ENCODE measurements around the gene AKAP17A.

AKAP17A gene

DNA sequence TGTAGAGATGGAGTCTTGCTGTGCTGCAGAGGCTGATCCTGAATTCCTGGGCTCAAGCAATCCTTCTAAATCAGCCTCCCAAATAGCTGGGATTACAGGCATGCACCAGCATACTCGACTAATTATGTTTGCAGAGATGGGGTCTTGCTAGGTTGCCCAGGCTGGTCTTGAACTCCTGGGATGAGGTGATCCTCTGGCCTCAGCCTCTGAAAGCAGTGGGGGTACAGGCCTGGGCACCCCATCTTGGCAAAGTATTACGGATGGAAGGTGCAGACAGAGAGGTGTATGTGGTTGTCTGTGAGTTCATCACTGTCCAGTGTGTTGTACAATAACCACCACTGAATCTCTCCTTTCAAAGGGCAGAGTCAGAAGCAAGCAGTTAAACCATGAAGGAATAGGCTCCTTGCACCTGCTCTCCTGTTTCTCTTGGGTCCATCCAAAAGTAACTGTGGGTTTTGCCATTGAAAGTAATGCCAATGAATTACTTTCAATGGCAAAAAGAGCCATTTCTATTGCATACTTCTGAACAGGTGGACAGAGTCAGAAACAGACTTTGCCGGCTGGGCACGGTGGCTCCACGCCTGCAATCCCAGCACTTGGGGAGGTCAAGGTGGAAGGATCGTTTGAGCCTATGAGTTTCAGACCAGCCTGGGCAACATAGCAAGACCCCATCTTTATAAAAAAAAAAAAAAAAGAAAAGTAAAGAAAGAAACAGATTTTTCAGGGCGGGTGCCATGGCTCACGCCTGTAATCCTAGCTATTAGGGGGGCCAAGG, 7.0 kb upstream of the AKAP17A start:
- no peak for DNase-seq

DNA sequence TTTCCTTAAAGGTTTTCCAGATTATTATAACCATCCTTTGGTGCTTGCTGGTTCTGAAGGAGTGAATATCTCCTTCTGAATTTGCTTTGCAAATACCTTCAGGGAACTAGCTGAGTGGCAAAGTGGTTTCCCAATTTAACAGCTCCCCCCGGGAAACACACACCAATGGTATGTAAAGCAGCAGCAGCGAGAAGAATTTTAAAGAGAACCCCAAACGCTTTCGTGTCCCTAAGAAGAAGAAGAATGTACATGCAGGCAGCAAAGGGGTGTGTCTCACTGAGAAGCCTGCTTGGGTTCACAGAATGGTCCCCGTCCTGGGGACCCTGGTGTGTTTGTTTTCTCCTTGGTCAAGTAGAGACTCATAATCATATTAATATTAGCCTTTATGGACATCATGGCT, 4.2 kb upstream of the AKAP17A start:
- no peak for DNase-seq

DNA sequence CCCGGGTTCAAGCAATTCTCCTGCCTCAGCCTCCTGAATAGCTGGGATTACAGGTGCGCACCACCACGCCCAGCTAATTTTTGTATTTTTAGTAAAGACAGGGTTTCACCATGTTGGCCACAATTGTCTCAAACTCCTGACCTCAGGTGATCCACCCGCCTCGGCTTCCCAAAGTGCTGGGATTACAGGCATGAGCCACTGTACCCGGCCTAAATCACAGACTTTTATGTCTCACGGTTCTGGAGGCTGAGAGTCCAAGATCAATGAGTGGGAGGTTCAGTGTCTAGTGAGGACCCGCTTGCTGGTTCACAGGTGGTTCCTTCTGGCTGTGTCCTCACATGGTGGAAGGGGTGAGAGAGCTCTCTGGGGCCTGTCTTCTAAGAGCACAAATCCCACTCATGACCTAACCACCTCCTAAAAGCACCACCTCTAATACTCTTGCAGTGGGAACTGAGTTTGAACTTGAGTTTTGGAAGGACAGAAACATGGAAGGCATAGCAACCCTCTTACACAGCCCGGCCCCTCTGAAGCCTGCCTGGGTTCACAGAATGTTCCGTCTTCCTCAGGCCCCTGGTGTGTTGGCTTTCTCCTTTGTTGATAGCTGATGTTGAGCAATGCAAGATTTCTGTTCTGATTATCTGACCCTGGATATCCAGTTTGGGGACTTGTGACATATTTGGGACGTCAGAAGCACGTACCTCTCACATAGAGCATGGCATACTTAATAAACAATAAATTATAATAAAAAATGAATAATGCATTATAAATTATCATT, 1.9 kb upstream of the AKAP17A start:
- DNase-seq, result no peak

DNA sequence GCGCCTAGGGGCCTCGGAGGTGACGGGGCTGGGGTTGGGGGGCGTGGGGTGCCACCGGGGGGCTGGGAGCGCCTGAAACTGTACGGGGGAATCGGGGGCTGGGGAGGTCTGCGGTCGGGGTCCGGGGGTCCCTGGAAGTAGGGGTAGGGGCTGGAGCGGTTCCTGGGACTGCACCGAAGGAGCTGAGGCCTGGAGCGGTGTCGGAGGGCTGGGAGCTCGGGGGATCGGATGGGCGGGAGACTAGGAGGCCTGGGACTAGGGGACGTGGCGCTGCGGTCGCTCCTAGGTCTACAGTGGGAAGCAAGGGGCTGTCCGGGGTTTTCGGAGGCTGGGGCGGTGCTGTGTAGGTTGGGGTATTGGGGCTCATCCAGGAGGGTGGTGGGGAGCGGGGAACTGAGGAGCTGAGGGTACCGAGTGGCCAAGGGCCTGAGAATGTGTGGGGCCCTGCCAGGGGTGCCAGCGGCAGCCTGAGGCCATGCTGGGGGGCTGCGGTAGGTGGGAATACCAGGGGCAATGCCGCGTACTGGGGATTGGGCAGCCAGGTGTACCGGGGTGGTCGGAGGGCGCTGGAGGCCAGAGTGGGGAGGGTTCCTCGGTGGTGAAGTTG, 562 bp downstream of the AKAP17A start:
- no peak for DNase-seq

DNA sequence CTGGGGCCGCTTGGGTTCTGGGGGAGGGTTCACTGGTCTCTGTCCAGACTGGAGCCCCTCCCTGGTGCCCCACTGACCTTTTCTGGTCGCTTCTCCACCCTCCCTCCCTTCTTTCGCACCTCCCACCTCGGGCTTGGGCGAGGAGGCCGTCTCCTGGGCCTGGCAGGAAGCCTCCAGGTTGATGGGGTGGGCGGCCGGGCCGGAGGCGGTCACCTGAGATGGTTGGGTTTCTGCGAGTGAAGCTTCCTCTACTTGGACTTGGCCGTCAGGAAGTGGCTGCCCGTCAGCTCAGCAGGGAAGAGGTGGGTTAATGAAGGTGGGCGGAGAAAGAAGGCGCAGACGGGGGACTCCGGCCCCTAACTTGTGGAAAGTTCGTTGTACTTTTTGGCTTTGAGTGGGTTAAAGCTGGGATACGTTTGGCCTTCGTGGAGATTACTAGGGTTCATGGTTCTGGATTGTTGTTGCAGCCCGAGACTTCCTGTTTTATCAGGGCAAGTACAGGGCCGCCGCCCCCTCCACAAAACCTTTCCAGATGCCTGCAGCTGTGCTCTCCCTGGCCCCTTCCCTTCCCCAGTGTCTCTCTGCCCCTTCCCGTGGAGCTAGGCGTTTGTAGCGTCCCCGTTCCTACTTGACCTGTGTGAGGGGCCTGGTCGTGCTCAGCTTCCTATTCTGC, 1.2 kb downstream of the AKAP17A start:
- DNase-seq, result no peak

DNA sequence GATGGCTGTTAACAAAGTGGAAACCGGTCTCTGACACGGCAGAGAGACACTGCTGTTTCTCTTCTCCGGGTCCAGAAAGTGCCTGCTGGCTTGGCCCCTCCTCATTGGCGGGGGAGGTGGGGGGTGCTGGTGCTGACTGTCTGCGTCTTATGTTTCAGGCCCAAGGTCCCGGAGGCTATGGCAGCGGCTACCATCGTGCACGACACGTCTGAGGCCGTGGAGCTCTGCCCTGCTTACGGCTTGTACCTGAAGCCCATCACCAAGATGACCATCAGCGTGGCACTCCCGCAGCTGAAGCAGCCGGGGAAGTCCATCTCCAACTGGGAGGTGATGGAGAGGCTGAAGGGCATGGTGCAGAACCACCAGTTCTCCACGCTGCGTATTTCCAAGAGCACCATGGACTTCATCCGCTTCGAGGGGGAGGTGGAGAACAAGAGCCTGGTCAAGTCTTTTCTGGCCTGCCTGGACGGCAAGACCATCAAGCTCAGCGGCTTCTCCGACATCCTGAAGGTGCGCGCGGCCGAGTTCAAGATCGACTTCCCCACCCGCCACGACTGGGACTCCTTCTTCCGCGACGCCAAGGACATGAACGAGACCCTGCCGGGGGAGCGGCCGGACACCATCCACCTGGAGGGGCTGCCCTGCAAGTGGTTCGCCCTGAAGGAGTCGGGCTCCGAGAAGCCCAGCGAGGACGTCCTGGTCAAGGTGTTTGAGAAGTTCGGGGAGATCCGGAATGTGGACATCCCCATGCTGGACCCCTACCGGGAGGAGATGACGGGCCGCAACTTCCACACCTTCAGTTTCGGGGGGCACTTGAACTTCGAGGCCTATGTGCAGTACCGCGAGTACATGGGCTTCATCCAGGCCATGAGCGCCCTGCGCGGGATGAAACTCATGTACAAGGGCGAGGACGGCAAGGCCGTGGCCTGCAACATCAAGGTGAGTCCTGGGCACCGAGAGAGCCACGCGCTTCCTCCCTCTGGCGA, 2.2 kb downstream of the AKAP17A start:
- no peak for DNase-seq

DNA sequence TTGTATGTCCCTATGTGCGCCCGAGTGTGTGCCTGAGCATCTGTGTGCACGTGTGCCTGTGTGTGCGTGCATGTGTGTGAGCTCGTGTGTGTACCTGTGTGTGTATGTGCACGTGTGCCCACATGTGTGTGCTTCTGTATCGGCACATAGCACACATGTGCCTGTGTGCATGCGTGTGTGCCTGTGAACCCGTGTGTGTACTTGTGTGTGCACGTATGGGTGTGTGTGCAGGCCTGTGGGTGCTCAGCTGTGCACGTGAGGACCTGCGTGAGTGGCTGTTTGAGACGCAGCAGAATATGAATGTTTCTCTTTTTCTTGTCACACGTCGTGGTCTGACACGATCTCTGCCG, 4.3 kb downstream of the AKAP17A start:
- DNase-seq, result no peak

DNA sequence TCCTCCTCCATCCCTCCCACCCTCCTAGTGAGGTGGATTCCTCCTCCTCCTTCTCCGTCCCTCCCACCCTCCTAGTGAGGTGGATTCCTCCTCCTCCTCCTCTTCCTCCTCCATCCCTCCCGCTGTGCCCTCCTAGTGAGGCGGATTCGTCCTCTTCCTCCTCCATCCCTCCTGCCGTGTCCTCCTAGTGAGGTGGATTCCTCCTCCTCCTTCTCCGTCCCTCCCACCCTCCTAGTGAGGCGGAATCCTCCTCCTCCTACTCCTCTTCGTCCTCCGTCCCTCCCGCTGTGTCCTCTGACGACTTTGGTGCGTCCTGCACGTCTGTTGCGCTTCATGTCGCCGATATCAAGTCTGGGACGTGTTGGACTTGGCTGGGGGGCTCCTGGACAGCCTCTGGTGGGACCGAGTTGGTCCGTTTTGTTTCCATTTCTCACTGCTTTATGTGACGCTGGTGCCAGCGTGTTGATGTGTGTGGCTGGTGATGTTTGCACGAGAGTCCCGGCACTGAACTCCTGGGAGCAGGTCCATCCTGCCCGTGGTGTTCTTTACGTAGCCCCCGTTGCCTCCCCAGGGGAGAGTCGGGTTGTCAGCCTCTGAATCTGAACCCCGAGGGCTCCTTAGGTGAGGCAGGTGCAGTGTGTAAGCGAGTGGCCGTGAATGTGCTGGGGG, 5.4 kb downstream of the AKAP17A start:
- DNase-seq, result no peak

DNA sequence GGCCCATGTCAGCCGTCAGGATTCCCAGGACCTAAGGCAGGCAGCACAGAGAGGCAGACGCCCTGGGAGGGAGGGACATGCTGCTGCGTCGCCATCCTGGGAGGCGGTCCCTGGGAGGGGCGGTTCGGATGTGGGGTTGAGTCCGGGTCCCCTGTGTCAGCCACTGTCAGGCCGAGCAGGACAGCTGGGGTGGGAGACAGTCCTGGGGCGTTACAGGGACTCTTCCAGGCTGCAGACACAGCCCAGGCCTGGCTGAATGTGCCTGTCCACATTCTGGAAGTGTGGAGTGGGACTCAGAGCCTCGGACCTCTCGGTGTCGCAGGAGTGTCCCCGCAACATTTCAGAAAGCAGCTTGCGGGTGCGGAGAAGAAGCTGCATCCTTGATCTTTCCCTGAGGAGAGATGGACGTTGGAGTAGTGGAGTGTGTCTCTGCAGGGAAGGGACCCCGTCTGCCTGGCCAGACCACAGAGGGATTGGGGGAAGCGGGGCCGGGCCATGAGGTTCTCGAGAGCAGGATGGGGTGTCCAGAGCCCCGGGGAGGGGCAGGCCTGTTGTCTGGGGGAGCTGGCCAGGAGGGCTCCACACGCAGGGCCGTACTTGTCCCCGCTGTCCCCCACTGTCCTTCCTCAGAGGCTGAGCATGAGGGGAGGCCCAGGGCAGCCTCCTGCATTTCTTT, 6.1 kb downstream of the AKAP17A start:
- no peak for DNase-seq

DNA sequence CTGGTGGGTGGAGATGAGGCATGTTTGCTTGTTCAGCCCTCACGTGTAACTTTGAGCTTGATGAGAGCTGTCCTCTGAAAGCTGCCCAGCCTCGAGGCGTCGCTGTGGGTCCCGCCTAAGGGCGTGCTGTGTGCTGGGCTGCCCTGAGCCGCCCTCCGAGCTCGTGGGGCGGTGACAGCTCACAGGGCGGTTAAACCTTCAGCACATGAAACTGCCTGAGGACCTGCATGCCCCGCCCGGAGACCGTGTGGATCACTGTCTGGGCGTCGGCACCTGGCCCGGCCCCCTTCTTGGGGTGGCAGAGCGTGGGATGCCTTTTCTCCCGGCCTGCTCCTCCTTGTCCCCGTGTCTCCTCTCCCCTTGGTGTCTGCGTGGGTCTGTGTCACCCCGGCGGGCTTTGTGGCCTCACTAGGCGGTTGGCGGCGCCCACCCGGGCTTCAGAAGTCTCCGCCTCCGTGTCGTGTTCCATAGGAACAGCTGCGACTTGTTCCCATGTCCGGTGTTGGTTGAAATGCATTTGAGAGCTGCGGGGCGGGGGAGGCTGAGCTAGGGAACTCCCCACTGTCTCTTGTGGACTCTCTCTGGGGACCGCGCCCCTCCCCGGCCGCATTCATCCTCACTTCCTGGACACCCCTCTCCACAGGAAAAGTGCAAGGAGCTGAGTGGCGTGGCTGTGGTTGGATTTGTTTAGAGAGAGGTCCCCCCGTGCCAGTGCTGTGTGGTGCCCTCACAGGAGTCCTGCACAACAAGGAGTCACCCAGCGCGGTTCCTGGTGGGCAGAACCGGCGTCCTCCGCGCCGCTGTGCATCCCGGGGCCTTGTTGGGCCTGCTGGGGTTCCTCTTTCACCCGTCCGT, 6.8 kb downstream of the AKAP17A start:
- DNase-seq, result no peak

DNA sequence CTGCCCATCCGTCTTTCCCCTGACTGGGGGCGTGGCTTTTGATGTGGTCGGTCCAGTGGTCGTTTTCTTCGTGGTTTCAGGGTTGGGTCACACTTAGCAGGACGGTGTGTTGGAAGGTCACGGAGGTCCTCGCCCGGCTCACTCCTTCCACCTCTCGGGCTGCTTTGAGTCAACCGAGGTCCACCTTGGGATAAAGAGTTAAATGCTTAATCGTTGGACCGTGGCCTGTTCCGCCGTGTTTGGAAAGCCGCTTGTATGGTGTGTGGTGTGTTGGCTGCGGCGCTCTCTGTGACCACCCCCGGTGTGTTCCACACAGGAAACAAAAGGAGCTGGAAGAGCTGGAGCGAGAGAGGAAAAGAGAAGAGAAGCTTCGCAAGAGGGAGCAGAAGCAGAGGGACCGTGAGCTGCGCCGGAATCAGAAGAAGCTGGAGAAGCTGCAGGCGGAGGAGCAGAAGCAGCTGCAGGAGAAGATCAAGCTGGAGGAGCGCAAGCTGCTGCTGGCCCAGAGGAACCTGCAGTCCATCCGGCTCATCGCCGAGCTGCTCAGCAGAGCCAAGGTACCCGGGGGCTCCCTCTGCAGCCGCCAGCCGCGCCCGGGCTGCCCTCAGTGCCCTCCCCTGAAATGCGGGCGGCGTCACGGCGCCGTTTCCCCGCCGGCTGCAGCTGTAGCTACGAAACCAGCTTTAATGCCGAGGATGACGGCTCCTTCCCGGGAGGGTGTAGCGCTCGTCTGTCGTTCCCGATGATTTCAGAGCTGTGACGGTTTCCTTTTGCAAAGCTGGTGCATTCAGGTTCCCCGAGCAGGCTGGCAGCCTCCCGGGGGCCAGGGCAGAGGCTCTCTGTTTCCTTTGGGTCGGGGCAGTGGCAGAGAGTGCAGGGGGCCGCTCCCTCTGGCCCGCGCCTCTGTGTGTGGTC, 7.7 kb downstream of the AKAP17A start:
- no peak for DNase-seq

DNA sequence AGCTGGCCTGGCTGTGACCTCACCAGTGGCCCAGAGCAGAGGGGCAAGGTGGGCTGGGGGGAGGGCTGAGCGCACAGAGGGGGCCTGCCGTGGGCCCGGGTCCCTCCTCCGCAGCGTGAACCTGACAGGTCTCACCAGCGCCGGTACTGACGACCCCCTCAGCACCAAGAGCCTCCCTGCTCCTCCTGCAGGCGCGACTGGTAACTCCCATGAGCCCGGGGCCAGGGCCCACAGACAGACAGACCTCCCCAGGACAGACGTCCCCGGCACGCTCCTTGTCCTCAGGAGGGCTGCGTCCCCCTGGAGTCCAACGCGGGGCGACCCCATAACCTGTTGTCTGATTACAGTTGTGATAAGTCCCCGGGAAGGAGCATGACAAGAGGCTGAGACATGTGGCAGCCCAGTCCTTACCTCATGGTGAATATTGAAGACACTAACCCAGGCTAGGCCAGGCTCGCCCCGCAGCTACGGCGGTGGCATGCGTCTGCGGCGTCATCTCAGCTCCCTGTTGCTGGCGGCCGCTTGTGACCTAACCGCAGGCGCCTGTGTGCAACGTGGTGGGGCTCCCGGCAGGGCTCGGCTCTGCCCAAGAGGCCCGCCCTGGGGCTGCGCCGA, 8.5 kb downstream of the AKAP17A start:
- no peak for DNase-seq

DNA sequence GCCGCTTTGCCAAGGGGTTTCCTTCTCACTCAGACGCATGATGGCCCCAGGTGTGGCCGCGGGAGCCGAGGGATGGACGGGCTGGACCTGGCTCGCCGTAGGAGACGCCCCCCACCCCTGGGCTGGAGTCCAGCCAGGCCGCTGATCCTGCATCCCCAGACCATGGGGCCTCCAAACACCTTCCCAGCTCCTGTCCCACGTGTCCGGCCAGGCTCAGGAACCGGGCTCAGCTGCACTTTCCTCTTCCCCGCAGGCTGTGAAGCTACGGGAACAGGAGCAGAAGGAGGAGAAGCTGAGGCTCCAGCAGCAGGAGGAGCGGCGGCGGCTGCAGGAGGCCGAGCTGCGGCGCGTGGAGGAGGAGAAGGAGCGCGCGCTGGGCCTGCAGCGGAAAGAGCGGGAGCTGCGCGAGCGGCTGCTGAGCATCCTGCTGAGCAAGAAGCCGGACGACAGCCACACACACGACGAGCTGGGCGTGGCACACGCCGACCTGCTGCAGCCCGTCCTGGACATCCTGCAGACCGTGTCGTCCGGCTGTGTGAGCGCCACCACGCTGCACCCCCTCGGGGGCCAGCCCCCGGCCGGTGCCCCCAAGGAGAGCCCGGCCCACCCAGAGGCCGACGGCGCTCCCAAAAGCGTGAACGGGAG, 9.1 kb downstream of the AKAP17A start:
- no peak for DNase-seq

DNA sequence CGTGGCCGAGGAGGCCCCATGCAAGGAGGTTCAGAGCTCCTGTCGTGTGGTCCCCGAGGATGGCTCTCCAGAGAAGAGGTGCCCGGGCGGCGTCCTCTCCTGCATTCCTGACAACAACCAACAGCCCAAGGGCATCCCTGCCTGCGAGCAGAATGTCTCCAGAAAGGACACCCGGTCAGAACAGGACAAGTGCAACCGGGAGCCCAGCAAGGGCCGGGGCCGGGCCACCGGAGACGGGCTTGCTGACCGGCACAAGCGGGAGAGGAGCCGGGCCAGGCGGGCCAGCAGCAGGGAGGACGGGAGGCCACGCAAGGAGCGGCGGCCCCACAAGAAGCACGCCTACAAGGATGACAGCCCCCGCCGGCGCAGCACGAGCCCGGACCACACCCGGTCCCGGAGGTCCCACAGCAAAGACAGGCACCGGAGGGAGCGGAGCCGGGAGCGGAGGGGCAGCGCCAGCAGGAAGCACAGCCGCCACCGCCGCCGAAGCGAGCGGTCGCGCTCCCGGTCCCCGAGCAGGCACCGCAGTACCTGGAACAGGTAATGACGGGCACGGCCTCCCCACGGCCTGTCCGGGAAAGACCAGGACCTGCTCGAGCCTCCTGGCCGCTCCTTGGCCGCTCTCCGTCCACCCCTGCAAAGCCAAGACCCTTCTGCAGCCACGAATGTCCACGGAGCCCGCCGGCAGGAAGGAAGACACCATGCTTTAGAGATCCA, 9.8 kb downstream of the AKAP17A start:
- DNase-seq, result no peak

DNA sequence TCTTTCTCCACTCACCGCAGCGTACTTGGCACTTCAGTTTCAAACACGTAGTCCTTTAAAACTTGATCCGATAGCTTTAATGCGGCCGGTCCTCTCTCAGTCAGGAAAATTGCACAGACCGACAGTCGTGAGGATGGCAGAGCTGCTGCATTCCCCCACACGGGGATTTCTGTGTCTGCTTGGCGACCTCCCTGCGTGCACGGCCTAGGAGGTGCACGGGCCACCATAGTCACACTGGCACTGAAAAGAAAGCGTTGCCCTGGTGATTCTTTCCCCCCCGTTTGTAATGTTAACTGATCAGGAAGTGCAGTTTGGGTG, 10.3 kb downstream of the AKAP17A start:
- no peak for DNase-seq

DNA sequence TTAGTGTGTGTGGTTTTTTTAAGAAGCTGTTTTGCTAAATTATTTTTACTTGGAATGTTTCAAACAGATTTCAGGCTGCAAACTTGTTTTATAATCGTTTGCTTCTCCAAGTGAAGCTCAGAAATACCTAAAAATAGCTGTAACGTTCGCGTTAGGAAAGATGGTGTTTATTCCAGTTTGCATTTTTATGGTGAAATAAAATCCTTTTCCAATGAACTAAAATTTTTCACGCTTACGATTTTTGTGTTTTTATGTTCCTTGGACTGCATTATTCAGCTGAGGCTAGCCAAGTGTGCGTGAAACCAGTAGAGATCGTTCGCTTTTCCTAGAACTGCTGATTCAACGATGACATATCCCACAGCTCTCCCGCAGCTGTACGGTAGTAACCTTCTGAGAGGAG, 10.9 kb downstream of the AKAP17A start:
- no peak for DNase-seq

DNA sequence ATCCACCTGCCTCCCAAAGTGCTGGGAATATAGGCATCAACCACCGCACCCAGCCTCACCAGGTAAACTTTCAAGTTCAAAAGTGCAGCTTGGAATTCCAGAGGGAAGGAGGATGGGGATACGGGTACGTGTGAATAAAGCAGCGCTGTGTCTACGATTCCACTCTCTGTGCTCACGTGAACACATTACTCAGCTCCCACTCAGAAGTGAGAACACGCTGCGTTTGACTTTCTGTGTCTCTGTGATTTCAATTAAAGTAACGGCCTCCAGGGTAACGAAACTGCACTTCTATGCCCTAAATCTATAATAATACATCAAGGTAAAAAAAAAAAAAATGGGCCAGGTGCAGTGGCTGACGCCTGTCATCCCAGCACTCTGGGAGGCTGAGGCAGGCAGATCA, 15.1 kb downstream of the AKAP17A start:
- no peak for DNase-seq

DNA sequence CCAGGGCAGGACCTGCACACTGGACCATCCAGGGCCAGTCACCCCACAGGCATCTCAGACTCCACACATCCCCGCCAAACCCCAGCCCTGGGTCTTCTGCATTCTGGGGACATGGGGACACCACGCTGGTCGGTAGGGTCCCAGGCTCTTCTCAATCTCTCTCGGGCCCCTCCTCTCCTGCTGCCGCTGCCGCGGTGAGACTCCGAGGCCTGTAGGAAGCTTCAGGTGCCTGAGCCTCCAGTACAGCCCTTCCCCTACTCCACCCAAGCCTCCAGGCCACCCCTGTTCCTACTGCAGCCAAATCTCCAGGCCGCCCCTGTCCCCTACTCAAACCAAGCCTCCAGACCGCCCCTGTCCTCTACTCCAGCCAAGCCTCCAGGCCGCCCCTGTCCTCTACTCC, 17.9 kb downstream of the AKAP17A start:
- DNase-seq, result no peak
